ENCODE measurements around the gene TTC32. TPM values are rescaled to one million over a fixed set of nuclear protein-coding genes. Genes with fewer than 3 reads are reported as not detected.
"Not testable (repeated sequence)": the region's sequence is repeated elsewhere in the genome, so short reads cannot be mapped to it uniquely, and the experiment has no call there.

The TTC32 gene
- 10 to 100 TPM; 39.2 to 39.4 TPM for total RNA-seq

- peak; percentile 89 to 90 for ATAC-seq (replicated peaks in 1 of 2)
- DNase-seq, result peak; percentile 93 to 94
- peak within 1 kb of the TSS; percentile 90 to 96 for H3K4me3 Mint-ChIP-seq
- H3K27ac Mint-ChIP-seq, result peak within 1 kb of the TSS; percentile 98
- H3K27me3 Mint-ChIP-seq (ENCODE audit: low read depth), result no peaks in the 10 kb centered on the region
- peaks cover 4 to 6% of the 10 kb centered on the region in 2 donors for H3K9me3 Mint-ChIP-seq
- peaks cover 10 to 11% of the 10 kb centered on the region in 2 donors for H3K36me3 Mint-ChIP-seq (ENCODE audit: insufficient read depth in 2 of 2)
- H3K4me1 Mint-ChIP-seq (ENCODE audit: low read depth), result peaks cover 54% of the 10 kb centered on the region
Measured at GRCh38 chr2:19901442-19902215, at the start of gene TTC32. Gene TTC32 (minus strand): TSS chr2:19901983. CDS start chr2:19901854, 129 bp downstream.

GRCh38 chr2:19949071-19949470, 47.3 kb upstream of the TTC32 start:
- H3K27me3 Mint-ChIP-seq (ENCODE audit: low read depth), result no peaks in the 10 kb centered on the region
- H3K36me3 Mint-ChIP-seq (ENCODE audit: insufficient read depth in 2 of 2), result peaks cover 0 to 1% of the 10 kb centered on the region in 2 donors
- H3K9me3 Mint-ChIP-seq, result no peaks in the 10 kb centered on the region
- ATAC-seq (replicated peaks in 1 of 2) (no peak), DNase-seq (no peak)
- no peak overlapping the region for H3K27ac Mint-ChIP-seq
- no peak overlapping the region for H3K4me3 Mint-ChIP-seq
- H3K4me1 Mint-ChIP-seq (ENCODE audit: low read depth), result no peaks in the 10 kb centered on the region

GRCh38 chr2:19947184-19947940, 45.6 kb upstream of the TTC32 start:
- Mint-ChIP-seq H3K36me3 (ENCODE audit: insufficient read depth in 2 of 2) (peaks cover 0 to 1% of the 10 kb centered on the region in 2 donors), H3K4me1 (ENCODE audit: low read depth) (no peaks in the 10 kb centered on the region), H3K27me3 (ENCODE audit: low read depth) (no peaks in the 10 kb centered on the region), H3K4me3 (no peak overlapping the region), H3K9me3 (no peaks in the 10 kb centered on the region), H3K27ac (no peak overlapping the region)
- no peak for ATAC-seq (replicated peaks in 1 of 2)
- no peak for DNase-seq

GRCh38 chr2:19944205-19944845, 42.5 kb upstream of the TTC32 start:
- Mint-ChIP-seq H3K4me3 (no peak overlapping the region), H3K27ac (no peak overlapping the region), H3K36me3 (ENCODE audit: insufficient read depth in 2 of 2) (peaks cover 0 to 3% of the 10 kb centered on the region in 2 donors), H3K4me1 (ENCODE audit: low read depth) (no peaks in the 10 kb centered on the region), H3K9me3 (no peaks in the 10 kb centered on the region), H3K27me3 (ENCODE audit: low read depth) (no peaks in the 10 kb centered on the region)
- DNase-seq (no peak), ATAC-seq (replicated peaks in 1 of 2) (no peak)

- Mint-ChIP-seq H3K4me3 (no peak overlapping the region), H3K27me3 (ENCODE audit: low read depth) (no peaks in the 10 kb centered on the region), H3K36me3 (ENCODE audit: insufficient read depth in 2 of 2) (peaks cover 0 to 3% of the 10 kb centered on the region in 2 donors), H3K9me3 (no peaks in the 10 kb centered on the region), H3K4me1 (ENCODE audit: low read depth) (no peaks in the 10 kb centered on the region), H3K27ac (no peak overlapping the region)
- ATAC-seq (replicated peaks in 1 of 2), result no peak
- no peak for DNase-seq
Measured at GRCh38 chr2:19943189-19943588, 41.4 kb upstream of the TTC32 start.

- Mint-ChIP-seq H3K36me3 (ENCODE audit: insufficient read depth in 2 of 2) (peaks cover 0 to 8% of the 10 kb centered on the region in 2 donors), H3K4me3 (no peak overlapping the region), H3K27ac (no peak overlapping the region), H3K27me3 (ENCODE audit: low read depth) (no peaks in the 10 kb centered on the region), H3K4me1 (ENCODE audit: low read depth) (no peaks in the 10 kb centered on the region), H3K9me3 (no peaks in the 10 kb centered on the region)
- no peak for DNase-seq
- ATAC-seq (replicated peaks in 1 of 2), result no peak
Measured at GRCh38 chr2:19942199-19942598, 40.4 kb upstream of the TTC32 start.

- Mint-ChIP-seq H3K27ac (no peak overlapping the region), H3K36me3 (ENCODE audit: insufficient read depth in 2 of 2) (peaks cover 0 to 8% of the 10 kb centered on the region in 2 donors), H3K4me1 (ENCODE audit: low read depth) (no peaks in the 10 kb centered on the region), H3K27me3 (ENCODE audit: low read depth) (no peaks in the 10 kb centered on the region), H3K9me3 (no peaks in the 10 kb centered on the region), H3K4me3 (no peak overlapping the region)
- DNase-seq (no peak), ATAC-seq (replicated peaks in 1 of 2) (no peak)
Measured at GRCh38 chr2:19937004-19937403, 35.2 kb upstream of the TTC32 start.

- no peak overlapping the region for H3K4me3 Mint-ChIP-seq
- H3K9me3 Mint-ChIP-seq, result no peaks in the 10 kb centered on the region
- peaks cover under 1 to 8% of the 10 kb centered on the region in 2 donors for H3K36me3 Mint-ChIP-seq (ENCODE audit: insufficient read depth in 2 of 2)
- H3K27ac Mint-ChIP-seq, result no peak overlapping the region
- H3K27me3 Mint-ChIP-seq (ENCODE audit: low read depth), result no peaks in the 10 kb centered on the region
- no peaks in the 10 kb centered on the region for H3K4me1 Mint-ChIP-seq (ENCODE audit: low read depth)
- no peak for DNase-seq
- ATAC-seq (replicated peaks in 1 of 2), result no peak
Measured at GRCh38 chr2:19936203-19936602, 34.4 kb upstream of the TTC32 start.

GRCh38 chr2:19933351-19933981, 31.7 kb upstream of the TTC32 start:
- Mint-ChIP-seq H3K4me3 (no peak overlapping the region), H3K27me3 (ENCODE audit: low read depth) (no peaks in the 10 kb centered on the region), H3K36me3 (ENCODE audit: insufficient read depth in 2 of 2) (peaks cover 6 to 18% of the 10 kb centered on the region in 2 donors), H3K4me1 (ENCODE audit: low read depth) (no peaks in the 10 kb centered on the region), H3K27ac (no peak overlapping the region), H3K9me3 (peaks cover 0 to 4% of the 10 kb centered on the region in 2 donors)
- ATAC-seq (replicated peaks in 1 of 2) (no peak), DNase-seq (no peak)

- no peaks in the 10 kb centered on the region for H3K4me1 Mint-ChIP-seq (ENCODE audit: low read depth)
- H3K27me3 Mint-ChIP-seq (ENCODE audit: low read depth), result no peaks in the 10 kb centered on the region
- H3K36me3 Mint-ChIP-seq (ENCODE audit: insufficient read depth in 2 of 2), result peaks cover 7 to 21% of the 10 kb centered on the region in 2 donors
- DNase-seq (no peak), ATAC-seq (replicated peaks in 1 of 2) (no peak)
- no peak overlapping the region for H3K4me3 Mint-ChIP-seq
- no peak overlapping the region for H3K27ac Mint-ChIP-seq
- peaks cover 0 to 4% of the 10 kb centered on the region in 2 donors for H3K9me3 Mint-ChIP-seq
Measured at GRCh38 chr2:19932928-19933327, 31.1 kb upstream of the TTC32 start.

GRCh38 chr2:19929226-19929625, 27.4 kb upstream of the TTC32 start:
- Mint-ChIP-seq H3K27ac (no peak overlapping the region), H3K27me3 (ENCODE audit: low read depth) (no peaks in the 10 kb centered on the region), H3K4me3 (no peak overlapping the region), H3K4me1 (ENCODE audit: low read depth) (no peaks in the 10 kb centered on the region), H3K36me3 (ENCODE audit: insufficient read depth in 2 of 2) (peaks cover 19 to 40% of the 10 kb centered on the region in 2 donors), H3K9me3 (peaks cover 4 to 12% of the 10 kb centered on the region in 2 donors)
- ATAC-seq (replicated peaks in 1 of 2) (no peak), DNase-seq (no peak)

- H3K27ac Mint-ChIP-seq; H3K27me3 Mint-ChIP-seq (ENCODE audit: low read depth); H3K4me1 Mint-ChIP-seq (ENCODE audit: low read depth); H3K4me3 Mint-ChIP-seq; ATAC-seq (replicated peaks in 1 of 2); DNase-seq: not testable (repeated sequence)
- peaks cover 19 to 44% of the 10 kb centered on the region in 2 donors for H3K36me3 Mint-ChIP-seq (ENCODE audit: insufficient read depth in 2 of 2)
- peaks cover 4 to 12% of the 10 kb centered on the region in 2 donors for H3K9me3 Mint-ChIP-seq
Measured at GRCh38 chr2:19927816-19928215, 26.0 kb upstream of the TTC32 start.
